Measurements from ENCODE around the gene ERICH6B.

Gene ERICH6B

GRCh38 chr13:45601680-45602079 is 13.9 kb downstream of the ERICH6B start:
- no peak for DNase-seq (ENCODE audit: low read depth)

DNA sequence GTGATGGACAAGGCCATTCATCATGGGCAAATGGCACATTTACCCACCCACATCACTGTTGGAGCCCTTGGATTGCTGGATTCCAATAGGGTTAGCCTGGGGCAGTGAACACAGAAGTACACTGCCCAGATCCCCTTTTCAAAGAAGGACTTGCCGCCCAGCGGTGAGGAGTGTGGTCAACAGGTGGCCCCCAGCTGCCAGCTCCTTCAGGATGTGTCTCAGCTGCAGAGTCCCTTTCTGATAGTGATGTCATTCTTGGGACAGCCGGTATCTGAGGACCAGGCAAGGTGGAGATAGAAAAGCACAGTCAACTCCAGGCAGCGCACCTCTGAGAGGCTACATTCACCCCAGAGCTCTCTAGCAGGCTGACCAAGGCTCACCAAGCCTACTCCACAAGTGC is 16.9 kb downstream of the ERICH6B start:
- DNase-seq (ENCODE audit: low read depth), result no peak

DNA sequence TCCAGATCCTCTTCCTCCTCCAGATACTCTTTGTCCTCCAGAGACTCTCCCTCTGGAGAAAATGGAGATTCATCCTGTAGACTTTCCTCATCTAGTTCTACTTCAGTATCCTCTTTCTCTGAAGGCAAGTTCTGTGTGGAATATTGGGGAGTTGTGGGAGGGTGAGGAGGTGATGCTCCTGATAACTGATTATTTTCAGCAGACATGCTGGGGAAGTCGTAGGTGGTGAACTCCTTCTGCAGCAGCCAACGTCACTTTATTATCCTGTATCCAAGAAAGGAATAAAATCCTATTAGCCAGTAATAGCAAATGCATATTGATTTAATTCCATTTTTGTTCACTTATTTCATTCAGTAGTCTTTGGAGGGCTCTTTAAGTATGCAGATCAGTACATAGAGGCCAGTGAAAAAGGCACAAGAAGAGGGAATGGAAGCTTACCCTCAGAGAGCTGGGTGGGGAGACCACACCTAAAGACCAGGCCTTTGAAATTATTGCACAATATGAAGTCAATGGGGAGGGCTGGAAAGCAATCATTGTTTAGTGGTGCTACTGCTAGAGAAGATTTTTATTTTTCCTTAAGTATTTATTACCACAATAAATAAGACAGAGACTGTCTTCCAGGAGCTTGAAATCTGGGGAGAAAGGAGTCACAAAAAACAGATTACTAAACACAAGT is 18.6 kb downstream of the ERICH6B start:
- no peak for DNase-seq (ENCODE audit: low read depth)

DNA sequence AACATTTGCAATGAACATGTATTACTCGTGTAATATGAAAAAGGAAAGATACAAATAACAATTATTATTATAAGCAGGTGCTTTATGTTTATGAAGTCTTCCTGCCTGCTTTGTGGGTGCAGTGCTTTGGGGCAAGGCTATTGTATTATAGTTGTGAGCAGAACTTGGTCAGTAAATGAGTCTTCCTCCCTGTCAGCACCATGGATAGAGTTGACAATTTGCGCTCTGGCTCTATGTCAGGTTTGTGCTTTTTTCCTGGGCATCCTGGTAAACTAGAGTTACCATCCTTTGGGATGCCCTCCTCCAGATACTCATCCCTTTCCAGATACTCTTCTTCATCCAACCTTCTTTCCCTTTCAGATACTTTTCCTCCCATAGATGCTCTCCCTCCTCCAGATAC is 19.6 kb downstream of the ERICH6B start:
- no peak for DNase-seq (ENCODE audit: low read depth)

- no peak for DNase-seq (ENCODE audit: low read depth)
Measured at GRCh38 chr13:45594764-45595163, 20.8 kb downstream of the ERICH6B start.

- no peak for DNase-seq (ENCODE audit: low read depth)
Measured at GRCh38 chr13:45594227-45594626, 21.3 kb downstream of the ERICH6B start.

DNA sequence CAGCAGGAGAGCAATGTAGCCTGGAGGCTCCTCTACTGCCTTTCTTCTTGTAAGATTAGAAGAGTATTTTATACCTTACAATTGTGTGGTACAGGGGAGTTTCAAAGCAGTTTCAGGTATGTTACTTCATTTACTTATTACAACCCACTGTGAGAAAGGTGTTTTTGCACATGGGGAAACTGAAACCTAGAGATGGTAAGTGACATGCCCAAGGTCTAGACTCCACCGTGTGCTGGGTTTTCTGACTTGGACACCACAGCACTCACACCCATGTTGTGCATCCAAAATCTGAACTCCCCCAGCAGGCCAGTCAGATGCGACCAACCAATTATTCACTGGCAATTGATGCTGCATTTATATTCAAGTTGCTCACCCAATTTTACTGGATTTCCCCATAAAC is 22.8 kb downstream of the ERICH6B start:
- DNase-seq (ENCODE audit: low read depth), result no peak

DNA sequence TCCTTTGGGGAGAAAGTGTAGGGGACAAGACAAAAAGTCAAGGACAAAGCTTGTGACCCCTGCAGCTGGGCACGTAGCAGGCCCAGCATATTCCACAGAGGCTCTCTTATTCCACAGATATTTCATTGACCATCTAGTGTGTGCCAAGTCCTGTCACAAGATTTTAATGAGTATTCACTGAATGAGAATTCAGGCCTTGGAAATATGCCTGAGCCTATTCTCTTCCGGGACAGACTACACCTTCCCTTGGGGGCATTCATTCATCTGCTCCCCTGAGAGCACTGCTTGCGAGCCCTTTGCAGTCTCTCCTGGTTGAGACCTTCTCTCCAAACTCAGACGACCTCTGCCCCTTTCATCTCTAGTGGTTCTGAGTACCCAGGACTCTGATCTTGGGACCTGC is 25.5 kb downstream of the ERICH6B start:
- DNase-seq (ENCODE audit: low read depth), result no peak

DNA sequence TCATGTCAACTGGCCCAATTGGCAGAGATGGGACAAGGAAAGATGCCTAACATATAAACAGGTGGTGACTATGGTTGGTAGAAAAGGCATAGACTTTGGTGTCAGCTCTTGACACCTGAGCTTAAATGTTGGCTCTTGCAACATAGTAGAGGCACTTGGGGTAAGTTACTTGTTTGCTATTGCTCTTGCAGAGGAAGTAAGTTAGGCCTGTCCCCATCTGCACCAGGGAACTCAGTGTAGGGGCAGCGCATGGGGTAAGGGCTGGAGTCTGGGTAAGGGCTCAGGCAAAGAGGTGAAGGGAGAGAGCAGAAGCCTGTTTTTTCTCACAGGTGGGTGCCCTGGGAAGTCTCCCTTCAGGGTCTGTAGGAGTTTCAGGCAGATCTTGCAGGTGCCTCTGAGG is 27.6 kb downstream of the ERICH6B start:
- DNase-seq (ENCODE audit: low read depth), result no peak

GRCh38 chr13:45584816-45585215 is 30.7 kb downstream of the ERICH6B start:
- DNase-seq (ENCODE audit: low read depth), result no peak

DNA sequence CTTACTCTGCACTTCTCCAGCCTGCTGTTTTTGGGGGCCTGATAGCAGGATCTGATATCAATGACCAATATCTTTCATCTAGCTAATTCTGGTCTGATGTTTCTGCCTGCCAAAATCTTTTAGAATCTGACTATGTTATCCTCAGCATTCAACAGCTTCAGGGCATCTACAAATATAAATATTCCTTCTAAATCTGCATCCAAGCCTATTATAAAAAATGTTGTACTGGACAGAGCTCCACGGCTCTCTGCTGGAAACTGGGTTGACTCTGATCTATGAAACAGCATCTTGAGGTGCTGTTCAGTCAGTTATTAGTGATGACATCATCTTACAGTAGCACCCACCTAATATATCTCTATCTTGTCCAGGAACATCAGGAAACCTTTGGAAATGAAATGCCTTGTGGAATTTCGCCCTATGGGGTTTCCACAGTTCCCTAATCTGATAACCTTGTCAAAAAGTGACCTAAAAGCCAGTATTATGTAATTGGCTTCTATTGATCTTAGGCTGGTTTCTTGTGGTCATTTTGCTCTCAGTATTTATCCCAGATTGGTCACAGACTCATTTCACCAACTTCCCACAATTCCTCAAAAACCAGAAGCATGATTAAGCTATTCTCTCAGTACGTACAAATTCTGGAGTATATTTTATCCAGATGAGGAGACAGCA is 33.0 kb downstream of the ERICH6B start:
- DNase-seq (ENCODE audit: low read depth), result no peak

GRCh38 chr13:45576466-45576865 is 39.1 kb downstream of the ERICH6B start:
- DNase-seq (ENCODE audit: low read depth), result no peak

GRCh38 chr13:45575830-45576180 is 39.7 kb downstream of the ERICH6B start:
- DNase-seq (ENCODE audit: low read depth), result no peak

GRCh38 chr13:45575146-45575829 is 40.3 kb downstream of the ERICH6B start:
- no peak for DNase-seq (ENCODE audit: low read depth)

DNA sequence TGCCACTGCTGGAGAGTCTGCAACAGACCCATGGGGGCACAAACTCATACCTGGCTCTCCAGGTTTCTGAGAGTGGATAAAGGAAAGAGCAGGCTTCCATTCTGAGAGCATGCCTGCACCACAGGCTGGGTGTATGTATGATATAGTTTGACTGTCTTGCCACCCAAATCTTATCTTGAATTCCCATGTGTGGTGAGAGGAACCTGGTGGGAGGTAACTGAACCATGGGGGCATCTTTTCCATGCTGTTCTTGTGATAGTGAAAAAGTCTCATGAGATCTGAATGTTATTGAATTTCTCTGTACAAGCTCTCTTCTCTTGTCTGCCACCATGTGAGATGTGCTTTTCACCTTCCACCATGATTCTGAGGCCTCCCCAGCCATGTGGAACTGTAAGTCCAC is 50.2 kb downstream of the ERICH6B start:
- DNase-seq (ENCODE audit: low read depth), result no peak

- no peak for DNase-seq (ENCODE audit: low read depth)
Measured at GRCh38 chr13:45564133-45564776, 51.3 kb downstream of the ERICH6B start.

- no peak for DNase-seq (ENCODE audit: low read depth)
Measured at GRCh38 chr13:45554604-45555109, 60.9 kb downstream of the ERICH6B start.

DNA sequence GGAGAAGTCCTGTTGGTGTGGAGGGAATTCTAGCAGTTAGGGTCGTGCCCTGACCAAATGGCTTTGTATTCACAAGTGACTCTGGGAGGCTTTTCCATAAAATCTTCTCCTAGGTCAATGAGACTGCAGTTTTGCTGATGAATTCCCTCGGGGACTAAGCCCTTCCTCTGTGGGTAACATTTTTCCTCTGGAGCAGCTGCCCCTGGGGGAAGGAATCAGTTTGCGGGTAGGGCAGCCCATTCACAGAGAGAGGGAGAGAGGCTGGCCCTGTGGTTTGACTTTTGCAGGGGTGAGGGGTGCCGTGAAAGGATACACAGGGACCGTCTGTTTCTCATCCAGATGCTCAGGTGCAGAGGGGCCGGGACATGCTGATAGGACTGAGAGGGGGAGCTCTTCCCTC is 67.3 kb downstream of the ERICH6B start:
- DNase-seq (ENCODE audit: low read depth), result no peak

DNA sequence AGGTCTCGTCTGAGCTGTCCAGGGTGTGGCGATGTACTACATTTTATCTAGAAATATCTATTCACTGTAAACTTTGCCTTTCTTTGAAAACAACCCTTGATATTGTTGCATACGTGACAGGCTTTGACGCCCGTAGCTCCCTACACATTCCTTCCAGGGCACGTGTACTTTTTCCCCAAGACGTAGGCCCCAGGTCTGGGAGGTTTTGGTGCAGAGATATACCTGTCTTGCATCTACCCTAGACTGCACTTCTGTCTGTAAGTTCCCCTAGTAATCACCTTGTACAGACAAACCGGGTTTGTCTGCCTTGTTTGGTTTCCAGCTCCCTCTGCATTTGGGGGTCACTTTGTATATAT is 69.2 kb downstream of the ERICH6B start:
- no peak for DNase-seq (ENCODE audit: low read depth)

DNA sequence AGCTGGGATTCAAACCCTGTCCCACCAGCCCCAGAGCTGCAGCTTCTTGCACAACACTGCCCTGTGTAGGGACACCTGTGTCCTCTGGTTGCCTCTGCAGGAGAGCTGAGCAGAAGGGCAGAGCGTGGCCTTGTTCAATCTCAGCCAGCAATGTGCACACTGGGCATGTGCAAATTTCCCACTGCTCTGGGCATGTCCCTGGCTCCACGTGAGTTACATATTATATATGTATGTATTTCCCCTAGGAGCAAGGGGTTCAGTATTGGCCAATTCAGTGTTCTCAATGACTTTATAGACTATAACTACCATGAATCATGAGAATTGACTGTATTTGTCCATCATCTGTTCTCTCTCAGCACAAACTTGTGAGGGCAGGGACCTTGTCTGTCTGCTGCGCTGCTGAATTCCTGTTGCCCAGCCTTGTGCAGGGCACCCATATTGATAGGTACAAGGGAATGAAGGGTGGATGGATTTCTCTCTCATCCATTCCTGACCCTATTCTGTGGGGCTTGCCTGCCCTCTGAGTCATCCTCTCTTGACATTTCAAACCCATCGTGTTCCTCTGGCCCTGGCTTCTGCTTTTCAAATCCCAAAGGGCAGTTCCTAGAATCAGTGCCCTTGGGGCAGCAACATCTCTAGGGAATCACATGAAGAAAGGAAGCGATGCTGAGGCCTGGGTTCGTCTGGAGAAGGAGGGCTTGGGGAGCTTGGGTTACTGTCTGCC is 69.7 kb downstream of the ERICH6B start:
- no peak for DNase-seq (ENCODE audit: low read depth)

DNA sequence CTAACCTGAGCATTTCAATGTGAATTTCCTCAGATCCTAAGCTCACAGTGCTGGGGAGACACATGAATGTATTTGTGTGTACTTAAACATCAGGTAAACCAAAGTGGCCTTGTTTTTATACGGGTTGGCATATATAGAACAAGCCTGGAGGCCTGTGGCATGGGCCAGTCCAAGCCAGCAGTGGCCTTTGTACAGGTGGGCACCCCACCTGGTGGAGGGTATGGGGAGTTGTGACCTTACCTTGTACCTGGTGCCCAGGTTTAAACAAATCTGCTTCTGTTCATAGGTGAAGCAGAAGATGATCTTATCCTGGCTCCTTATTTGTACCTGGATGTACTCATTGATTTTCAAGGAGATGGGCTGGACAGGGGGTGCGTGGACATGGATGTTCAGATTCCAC is 71.0 kb downstream of the ERICH6B start:
- no peak for DNase-seq (ENCODE audit: low read depth)

DNA sequence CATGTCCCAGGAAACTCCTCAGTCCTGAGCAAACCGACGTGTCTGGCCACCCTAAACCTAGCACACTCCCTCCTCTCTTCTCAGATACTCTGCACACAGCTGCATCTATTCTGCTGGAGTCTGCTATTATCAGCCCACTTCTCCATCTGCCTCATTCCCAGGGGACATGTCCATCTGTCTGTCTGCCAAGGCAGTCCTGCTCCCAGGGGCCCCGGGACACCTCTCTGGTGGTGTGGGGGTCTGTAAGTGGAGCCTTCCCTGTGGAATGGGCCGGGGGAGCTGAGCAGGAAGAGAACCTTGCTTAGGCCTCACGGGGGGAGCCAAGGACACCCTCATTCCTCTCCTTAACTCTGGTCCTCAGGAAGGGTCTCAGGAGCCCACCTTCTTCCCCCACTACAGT is 72.7 kb downstream of the ERICH6B start:
- DNase-seq (ENCODE audit: low read depth), result no peak

Data from stimulated activated CD8-positive, alpha-beta memory T cell treated with anti-CD3 and anti-CD28 coated beads, Interleukin-4, amount 100 ng/mL, for 24 hours (primary cell).